Measurements from ENCODE around the gene VPS39. TPM values are rescaled to one million over a fixed set of nuclear protein-coding genes. Genes with fewer than 3 reads are reported as not detected.

Gene VPS39
- total RNA-seq, 2 experiments from 2014 or later, result 61.0 to 65.7 TPM

DNA sequence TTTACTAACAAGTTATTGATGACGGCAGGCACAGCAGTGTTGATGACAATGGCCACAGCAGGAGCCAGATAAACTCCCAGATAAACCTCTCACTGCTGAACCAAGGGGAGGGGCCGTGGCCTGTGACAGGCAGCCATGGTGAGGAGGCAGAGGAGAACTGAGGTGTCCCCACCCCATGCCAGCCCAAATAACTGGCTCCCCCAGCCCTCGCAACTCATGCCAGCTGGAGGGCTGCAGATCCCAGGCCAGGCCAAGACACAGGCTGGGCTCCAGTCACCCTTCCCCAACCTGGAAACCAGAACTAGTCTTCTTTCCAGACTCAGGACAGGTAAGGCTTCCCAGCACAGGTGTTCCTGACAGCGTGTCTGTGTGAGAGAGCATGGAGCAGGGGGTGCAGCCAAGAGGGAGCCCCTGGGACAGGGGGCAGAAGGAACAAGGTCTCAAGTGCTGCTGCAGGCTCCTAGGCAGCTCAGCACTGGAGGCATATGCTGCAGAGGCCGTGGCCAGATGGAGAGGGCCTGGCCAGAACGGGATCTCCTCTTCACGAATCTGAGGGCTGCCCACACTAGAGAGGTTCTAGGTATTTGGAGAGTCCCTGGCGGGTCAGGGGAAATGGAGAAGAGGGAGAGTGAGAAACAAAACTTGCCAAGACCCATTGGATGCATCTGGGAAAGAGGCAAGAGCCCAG, 67.6 kb downstream of the VPS39 start:
- Mint-ChIP-seq H3K9me3 (ENCODE audit: insufficient read depth) (no peaks in the 10 kb centered on the region), H3K27ac (no peak overlapping the region), H3K27me3 (ENCODE audit: low read depth) (no peaks in the 10 kb centered on the region), H3K4me3 (no peak overlapping the region), H3K4me1 (ENCODE audit: low read depth) (no peaks in the 10 kb centered on the region), H3K36me3 (ENCODE audit: low read depth) (no peaks in the 10 kb centered on the region)
- no peak for ATAC-seq
- no peak for DNase-seq
- ChIA-PET CTCF (interaction anchor here (1.5 kb wide), 1 partner anchor 10 kb away, joined by 3 read pairs; no protein-coding TSS in a partner anchor), POLR2A (no interaction called here)

DNA sequence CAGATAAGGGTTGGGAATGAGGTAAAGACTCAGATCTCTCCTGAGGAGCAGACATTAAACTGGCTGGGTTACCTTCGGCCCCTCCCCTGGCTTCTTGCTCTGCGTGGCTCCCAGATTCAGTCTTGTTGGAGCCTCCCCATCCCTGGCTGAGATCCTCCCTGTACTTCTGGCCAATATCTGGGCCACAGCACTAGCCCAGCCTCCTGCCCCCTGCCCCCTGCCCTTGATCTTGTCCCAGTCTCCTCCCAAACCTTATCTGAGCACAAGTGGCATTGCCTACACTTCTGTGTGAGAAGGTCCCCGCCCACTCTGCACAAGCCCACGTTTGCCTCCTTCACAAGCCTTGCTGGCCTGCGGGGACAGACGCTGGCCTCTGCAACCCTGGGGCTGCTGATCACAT, 68.5 kb downstream of the VPS39 start:
- no peaks in the 10 kb centered on the region for H3K4me1 Mint-ChIP-seq (ENCODE audit: low read depth)
- H3K36me3 Mint-ChIP-seq (ENCODE audit: low read depth), result no peaks in the 10 kb centered on the region
- no peak overlapping the region for H3K4me3 Mint-ChIP-seq
- POLR2A ChIA-PET, result no interaction called here
- ATAC-seq, result no peak
- CTCF ChIA-PET, result interaction anchor here (0.8 to 3.0 kb wide), 5 partner anchors 9 to 150 kb away, joined by 3 to 13 read pairs (median 3); partner anchors contain the start of gene PLA2G4F
- no peak for DNase-seq
- no peaks in the 10 kb centered on the region for H3K27me3 Mint-ChIP-seq (ENCODE audit: low read depth)
- H3K27ac Mint-ChIP-seq, result no peak overlapping the region
- no peaks in the 10 kb centered on the region for H3K9me3 Mint-ChIP-seq (ENCODE audit: insufficient read depth)

GRCh38 chr15:42138968-42139386, 69.1 kb downstream of the VPS39 start:
- Mint-ChIP-seq H3K4me3 (no peak overlapping the region), H3K36me3 (ENCODE audit: low read depth) (no peaks in the 10 kb centered on the region), H3K27me3 (ENCODE audit: low read depth) (peaks cover under 1% of the 10 kb centered on the region), H3K27ac (no peak overlapping the region), H3K9me3 (ENCODE audit: insufficient read depth) (no peaks in the 10 kb centered on the region), H3K4me1 (ENCODE audit: low read depth) (no peaks in the 10 kb centered on the region)
- CTCF ChIA-PET, result interaction anchor here (0.8 to 3.0 kb wide), 7 partner anchors 8 to 149 kb away, joined by 3 to 13 read pairs (median 4); partner anchors contain the start of gene PLA2G4F
- no peak for ATAC-seq
- DNase-seq, result no peak
- POLR2A ChIA-PET, result no interaction called here

GRCh38 chr15:42138411-42138810, 69.7 kb downstream of the VPS39 start:
- Mint-ChIP-seq H3K9me3 (ENCODE audit: insufficient read depth) (no peaks in the 10 kb centered on the region), H3K27me3 (ENCODE audit: low read depth) (peaks cover 2% of the 10 kb centered on the region), H3K36me3 (ENCODE audit: low read depth) (no peaks in the 10 kb centered on the region), H3K4me1 (ENCODE audit: low read depth) (no peaks in the 10 kb centered on the region), H3K27ac (no peak overlapping the region), H3K4me3 (no peak overlapping the region)
- no peak for ATAC-seq
- no peak for DNase-seq
- POLR2A ChIA-PET, result no interaction called here
- CTCF ChIA-PET, result interaction anchor here (0.9 to 3.0 kb wide), 8 partner anchors 8 to 162 kb away, joined by 3 to 13 read pairs (median 4); partner anchors contain the start of gene PLA2G4F

- Mint-ChIP-seq H3K27ac (no peak overlapping the region), H3K4me3 (no peak overlapping the region), H3K36me3 (ENCODE audit: low read depth) (no peaks in the 10 kb centered on the region), H3K27me3 (ENCODE audit: low read depth) (peaks cover 2% of the 10 kb centered on the region), H3K4me1 (ENCODE audit: low read depth) (no peaks in the 10 kb centered on the region), H3K9me3 (ENCODE audit: insufficient read depth) (no peaks in the 10 kb centered on the region)
- ATAC-seq, result peak; percentile 34
- ChIA-PET POLR2A (no interaction called here), CTCF (interaction anchor here (0.6 to 3.0 kb wide), 13 partner anchors 9 to 230 kb away, joined by 3 to 13 read pairs (median 3); partner anchors contain the start of gene PLA2G4F)
- peak; percentile 50 for DNase-seq
Observed at GRCh38 chr15:42137461-42138261, 70.4 kb downstream of the VPS39 start.

DNA sequence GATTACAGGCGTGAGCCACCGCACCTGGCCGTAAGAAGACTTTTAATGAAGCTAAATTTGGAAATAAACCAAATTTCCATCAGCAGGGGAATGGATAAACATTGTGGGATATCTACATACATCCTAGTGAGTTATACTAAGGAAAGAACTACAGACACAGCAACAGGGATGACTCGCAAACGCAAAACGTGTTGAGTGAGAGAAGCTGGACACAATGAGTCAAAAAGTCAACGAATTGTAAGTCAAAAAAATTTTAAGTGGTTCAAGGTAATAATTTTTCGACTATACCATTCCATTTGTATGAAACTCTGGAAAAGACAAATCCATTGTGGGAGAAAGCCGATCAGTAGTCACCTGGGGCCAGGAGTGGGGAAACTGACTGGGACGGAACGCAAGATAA, 71.6 kb downstream of the VPS39 start:
- Mint-ChIP-seq H3K36me3 (ENCODE audit: low read depth) (no peaks in the 10 kb centered on the region), H3K27me3 (ENCODE audit: low read depth) (peaks cover 3% of the 10 kb centered on the region), H3K9me3 (ENCODE audit: insufficient read depth) (no peaks in the 10 kb centered on the region), H3K4me3 (no peak overlapping the region), H3K4me1 (ENCODE audit: low read depth) (no peaks in the 10 kb centered on the region), H3K27ac (no peak overlapping the region)
- DNase-seq, result no peak
- no peak for ATAC-seq
- CTCF ChIA-PET, result interaction anchor here (1.2 to 1.5 kb wide), 2 partner anchors 75 to 94 kb away, joined by 3 to 4 read pairs; no protein-coding TSS in a partner anchor
- POLR2A ChIA-PET, result no interaction called here

DNA sequence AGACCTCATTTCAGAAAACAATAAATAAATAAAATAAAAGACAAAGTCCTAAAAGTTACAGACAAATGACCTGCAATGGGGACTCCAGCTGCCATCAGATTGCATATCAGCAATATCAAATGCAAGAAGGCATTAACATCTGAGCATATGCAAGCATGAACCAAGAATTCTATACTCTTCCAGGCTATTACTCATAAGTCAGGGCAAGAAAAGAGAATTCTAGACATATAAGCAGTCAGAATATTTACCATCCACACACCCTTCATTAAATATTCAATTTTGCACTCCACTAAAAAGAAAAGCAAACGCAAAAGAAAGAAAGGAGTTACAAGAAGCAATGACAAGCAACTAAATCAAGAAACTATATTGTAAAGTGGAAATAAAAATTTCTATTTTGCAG, 72.8 kb downstream of the VPS39 start:
- Mint-ChIP-seq H3K36me3 (ENCODE audit: low read depth) (no peaks in the 10 kb centered on the region), H3K4me1 (ENCODE audit: low read depth) (no peaks in the 10 kb centered on the region), H3K27me3 (ENCODE audit: low read depth) (peaks cover 6% of the 10 kb centered on the region), H3K9me3 (ENCODE audit: insufficient read depth) (no peaks in the 10 kb centered on the region), H3K4me3 (no peak overlapping the region), H3K27ac (no peak overlapping the region)
- CTCF ChIA-PET, result interaction anchor here (1.0 to 3.5 kb wide), 4 partner anchors 10 to 146 kb away, joined by 4 to 24 read pairs (median 4); no protein-coding TSS in a partner anchor
- DNase-seq (no peak), ATAC-seq (no peak)
- POLR2A ChIA-PET, result no interaction called here

- Mint-ChIP-seq H3K27ac (no peak overlapping the region), H3K4me1 (ENCODE audit: low read depth) (no peaks in the 10 kb centered on the region), H3K4me3 (no peak overlapping the region), H3K36me3 (ENCODE audit: low read depth) (no peaks in the 10 kb centered on the region), H3K27me3 (ENCODE audit: low read depth) (peaks cover 9% of the 10 kb centered on the region), H3K9me3 (ENCODE audit: insufficient read depth) (no peaks in the 10 kb centered on the region)
- ChIA-PET POLR2A (interaction anchor here (0.7 kb wide), 1 partner anchor 125 kb away, joined by 3 read pairs; no protein-coding TSS in a partner anchor), CTCF (interaction anchor here (1.0 to 3.5 kb wide), 7 partner anchors 9 to 145 kb away, joined by 3 to 24 read pairs (median 4); partner anchors contain the start of gene PLA2G4F)
- DNase-seq, result no peak
- ATAC-seq, result no peak
Observed at GRCh38 chr15:42134617-42135245, 73.4 kb downstream of the VPS39 start.

- ChIA-PET POLR2A (interaction anchor here (0.7 kb wide), 1 partner anchor 126 kb away, joined by 3 read pairs; no protein-coding TSS in a partner anchor), CTCF (interaction anchor here (0.6 to 3.5 kb wide), 11 partner anchors 9 to 145 kb away, joined by 3 to 24 read pairs (median 4); partner anchors contain the start of gene PLA2G4F)
- Mint-ChIP-seq H3K4me1 (ENCODE audit: low read depth) (no peaks in the 10 kb centered on the region), H3K27me3 (ENCODE audit: low read depth) (peaks cover 14% of the 10 kb centered on the region), H3K27ac (no peak overlapping the region), H3K4me3 (no peak overlapping the region), H3K9me3 (ENCODE audit: insufficient read depth) (no peaks in the 10 kb centered on the region), H3K36me3 (ENCODE audit: low read depth) (no peaks in the 10 kb centered on the region)
- ATAC-seq (peak; percentile 88), DNase-seq (peak; percentile 76)
Observed at GRCh38 chr15:42133886-42134502, 74.1 kb downstream of the VPS39 start.

- peaks cover 16% of the 10 kb centered on the region for H3K27me3 Mint-ChIP-seq (ENCODE audit: low read depth)
- H3K9me3 Mint-ChIP-seq (ENCODE audit: insufficient read depth), result no peaks in the 10 kb centered on the region
- ATAC-seq (no peak), DNase-seq (no peak)
- POLR2A ChIA-PET, result no interaction called here
- no peaks in the 10 kb centered on the region for H3K36me3 Mint-ChIP-seq (ENCODE audit: low read depth)
- no peaks in the 10 kb centered on the region for H3K4me1 Mint-ChIP-seq (ENCODE audit: low read depth)
- H3K27ac Mint-ChIP-seq, result no peak overlapping the region
- H3K4me3 Mint-ChIP-seq, result no peak overlapping the region
- CTCF ChIA-PET, result interaction anchor here (0.6 to 3.5 kb wide), 6 partner anchors 9 to 144 kb away, joined by 3 to 24 read pairs (median 4); partner anchors contain the start of gene PLA2G4F
Observed at GRCh38 chr15:42133356-42133755, 74.7 kb downstream of the VPS39 start.

Measured in activated CD8-positive, alpha-beta T cell treated with anti-CD3 and anti-CD28 coated beads, Interleukin-2, amount 10 ng/mL, durations not matched to agents 7 days and 5 days (primary cell).